HG03442 (cell line): ENCODE measurements around the gene RASGRP1.
"Not testable (repeated sequence)": the region's sequence is repeated elsewhere in the genome, so short reads cannot be mapped to it uniquely, and the experiment has no call there.

Source experiments
- ATAC-seq: cut with Tn5 transposase; IDR thresholded peaks from one replicate; pipeline ENCODE4 v1.9.1; 2021; ENCODE audit warnings: mild to moderate bottlenecking, moderate library complexity; ENCODE audit not compliant: unreplicated experiment

Gene RASGRP1

GRCh38 chr15:38564557-38565286 is at the start of gene RASGRP1:
TSS of gene RASGRP1 (minus strand) at chr15:38564814. CDS start at chr15:38564628, 186 bp downstream.
- ATAC-seq = peak; percentile 57

DNA sequence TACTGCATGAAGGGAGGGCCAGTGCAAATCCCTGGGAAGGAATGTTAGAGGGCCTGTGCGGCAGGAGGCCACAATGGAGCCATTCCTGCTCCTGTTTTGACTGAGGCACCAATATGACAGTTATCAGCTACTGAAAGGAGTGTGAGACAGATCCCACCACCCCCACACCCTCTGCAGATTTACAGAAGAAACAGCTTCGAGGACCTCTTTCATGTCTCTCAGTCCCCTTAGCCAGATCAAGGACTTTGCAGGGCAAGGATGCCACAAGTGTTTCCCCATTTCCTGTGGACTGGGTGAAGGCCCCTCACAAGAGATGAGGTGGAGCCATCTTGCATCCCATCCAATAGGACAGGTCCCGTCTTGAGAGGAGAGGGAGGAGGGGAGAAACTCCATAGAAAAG is 48.5 kb upstream of the RASGRP1 start:
- no peak for ATAC-seq

DNA sequence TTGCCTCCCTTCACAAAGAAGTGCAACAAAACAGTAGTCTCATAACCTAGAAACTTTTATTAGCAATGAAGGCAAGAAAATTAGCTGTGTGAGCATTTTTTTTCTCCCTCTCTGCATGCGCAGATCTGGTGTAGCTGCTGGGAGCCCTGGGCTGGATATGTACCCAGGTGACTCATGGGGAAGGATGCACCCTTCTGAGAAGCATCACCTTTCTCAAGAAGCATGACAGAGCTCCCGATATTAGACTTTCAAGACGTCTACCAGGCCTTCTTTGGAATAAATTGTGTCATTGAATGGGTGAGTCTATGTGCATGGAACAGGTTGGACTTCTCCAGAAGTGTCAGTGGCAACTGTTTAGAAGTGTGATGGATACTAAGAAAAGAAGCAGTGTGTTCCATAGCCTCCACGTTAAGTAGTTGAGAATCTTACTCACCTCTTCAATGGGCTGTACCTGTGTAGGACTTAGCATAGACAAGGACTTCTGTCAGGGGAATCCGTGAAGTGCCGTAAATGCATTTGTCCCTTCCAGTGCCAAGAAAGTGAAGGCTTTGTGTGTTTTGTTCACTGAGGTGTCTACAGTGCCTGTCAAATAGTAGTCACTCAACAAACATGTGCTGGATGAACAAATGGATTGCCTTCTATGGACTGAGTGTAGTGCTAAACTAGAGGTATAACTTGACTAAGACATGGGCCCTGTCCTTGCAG is 47.7 kb upstream of the RASGRP1 start:
- no peak for ATAC-seq

GRCh38 chr15:38611228-38611627 is 46.6 kb upstream of the RASGRP1 start:
- no peak for ATAC-seq

GRCh38 chr15:38610748-38611147 is 46.1 kb upstream of the RASGRP1 start:
- ATAC-seq = no peak

- ATAC-seq = no peak
Observed at GRCh38 chr15:38609097-38609738, 44.6 kb upstream of the RASGRP1 start.

DNA sequence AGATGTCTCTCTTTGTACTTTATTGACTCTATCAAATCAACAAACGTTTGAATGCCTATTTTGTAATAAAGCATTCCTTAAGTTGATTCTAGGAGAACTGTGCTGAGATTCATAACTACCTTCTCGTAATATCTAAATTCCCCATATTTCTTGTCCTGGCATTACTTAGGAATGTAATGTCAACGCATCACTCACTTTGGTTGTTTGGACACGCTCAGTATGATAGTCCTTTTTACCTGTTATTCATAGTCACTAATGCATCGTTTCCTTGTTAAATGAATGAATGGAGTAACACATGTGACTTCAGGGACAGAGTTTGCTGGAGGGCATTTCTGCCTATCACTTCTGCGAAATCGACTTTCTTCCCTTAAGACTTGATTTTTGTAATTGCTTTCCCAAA is 44.1 kb upstream of the RASGRP1 start:
- no peak for ATAC-seq

GRCh38 chr15:38605744-38606143 is 41.1 kb upstream of the RASGRP1 start:
- no peak for ATAC-seq

GRCh38 chr15:38603672-38604071 is 39.1 kb upstream of the RASGRP1 start:
- no peak for ATAC-seq

- no peak for ATAC-seq
Observed at GRCh38 chr15:38602910-38603670, 38.5 kb upstream of the RASGRP1 start.

- no peak for ATAC-seq
Observed at GRCh38 chr15:38600236-38600635, 35.6 kb upstream of the RASGRP1 start.

- ATAC-seq = no peak
Observed at GRCh38 chr15:38598749-38599148, 34.1 kb upstream of the RASGRP1 start.

GRCh38 chr15:38597219-38597800 is 32.7 kb upstream of the RASGRP1 start:
- ATAC-seq = no peak

DNA sequence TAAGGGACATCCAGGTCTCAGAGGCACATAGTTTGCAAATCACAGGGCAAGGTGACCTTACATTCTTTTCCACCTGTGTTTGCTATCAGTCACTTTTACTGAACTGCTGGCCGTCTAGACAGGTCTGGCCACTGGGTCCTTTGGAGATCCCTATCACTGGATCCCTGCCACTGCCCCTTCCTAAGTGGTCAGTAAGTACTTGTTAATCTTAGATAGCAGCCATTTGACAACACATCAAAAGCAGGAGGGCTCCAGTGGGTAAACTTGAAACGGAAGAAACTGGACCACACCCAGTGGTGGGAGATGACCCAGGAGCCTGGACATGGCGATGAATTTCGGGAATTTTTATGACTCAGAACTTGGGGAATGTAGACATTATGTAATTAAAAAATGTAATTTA is 28.9 kb upstream of the RASGRP1 start:
- ATAC-seq = no peak

DNA sequence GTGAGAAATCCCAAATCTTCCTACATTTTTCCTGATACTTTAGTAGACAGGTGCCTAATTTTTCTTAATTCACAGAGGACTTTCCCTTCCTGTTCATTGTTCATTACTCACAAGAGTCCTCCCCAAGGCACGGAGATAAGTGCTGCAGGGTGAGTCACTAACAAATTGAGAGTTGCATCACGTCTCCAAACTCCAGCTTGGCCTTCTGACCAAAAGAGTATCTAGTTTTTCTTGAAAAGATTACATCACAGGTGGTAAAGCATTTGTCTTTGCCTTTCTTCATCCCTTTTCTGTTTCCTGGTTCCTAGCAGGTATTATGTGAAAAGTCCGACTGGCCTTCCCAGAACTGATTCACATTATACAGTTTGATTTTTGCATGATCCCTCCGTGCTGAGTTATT is 24.9 kb upstream of the RASGRP1 start:
- ATAC-seq = no peak

DNA sequence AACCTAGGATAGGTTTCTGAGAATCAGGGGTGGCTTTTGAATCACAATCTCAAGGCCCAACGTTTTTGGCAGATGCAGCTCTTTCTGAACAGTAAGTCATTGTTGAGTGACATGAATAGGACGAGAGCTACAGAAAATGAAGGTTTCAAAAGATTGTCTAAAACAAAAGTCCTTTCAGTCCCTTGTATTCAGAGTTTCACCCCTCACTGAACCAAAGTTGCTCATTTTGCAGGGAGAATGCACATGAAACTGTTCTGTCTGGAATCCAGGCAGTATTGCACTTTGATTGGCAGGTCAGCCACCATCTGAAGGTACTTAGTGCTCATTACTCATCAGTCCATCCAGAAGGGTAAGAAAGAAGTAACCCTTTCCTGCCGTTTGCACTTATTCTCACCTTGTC is 24.1 kb upstream of the RASGRP1 start:
- ATAC-seq = no peak

GRCh38 chr15:38587214-38587613 is 22.6 kb upstream of the RASGRP1 start:
- no peak for ATAC-seq

DNA sequence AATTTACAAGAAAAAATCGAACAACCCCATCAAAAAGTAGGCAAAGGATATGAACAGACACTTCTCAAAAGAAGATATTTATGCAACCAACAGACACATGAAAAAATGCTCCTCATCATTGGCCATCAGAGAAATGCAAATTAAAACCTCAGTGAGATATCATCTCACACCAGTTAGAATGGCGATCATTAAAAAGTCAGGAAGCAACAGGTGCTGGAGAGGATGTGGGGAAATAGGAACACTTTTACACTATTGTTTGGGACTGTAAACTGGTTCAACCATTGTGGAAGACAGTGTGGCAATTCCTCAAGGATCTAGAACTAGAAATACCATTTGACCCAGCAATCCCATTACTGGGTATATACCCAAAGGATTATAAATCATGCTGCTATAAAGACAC is 21.4 kb upstream of the RASGRP1 start:
- ATAC-seq = not testable (repeated sequence)

DNA sequence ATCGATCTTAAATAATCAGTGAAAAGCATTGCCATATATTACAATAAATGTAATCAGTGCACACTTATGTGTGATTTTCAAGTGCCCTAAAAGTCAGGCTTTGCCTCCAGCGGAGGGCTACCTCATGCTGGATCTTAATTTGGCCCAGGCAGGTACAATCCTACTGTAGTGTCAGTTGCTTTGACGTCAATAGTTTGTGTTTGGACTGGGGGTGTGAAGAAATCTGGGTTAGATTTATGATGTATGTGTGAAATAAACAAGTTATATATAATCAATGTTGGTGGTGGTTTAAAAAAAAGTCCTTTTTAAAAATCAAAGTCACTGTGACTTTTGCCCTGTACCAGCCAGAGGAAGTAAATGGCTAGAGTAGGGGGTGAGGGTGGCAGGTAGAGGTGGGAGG is 14.0 kb upstream of the RASGRP1 start:
- ATAC-seq = no peak

DNA sequence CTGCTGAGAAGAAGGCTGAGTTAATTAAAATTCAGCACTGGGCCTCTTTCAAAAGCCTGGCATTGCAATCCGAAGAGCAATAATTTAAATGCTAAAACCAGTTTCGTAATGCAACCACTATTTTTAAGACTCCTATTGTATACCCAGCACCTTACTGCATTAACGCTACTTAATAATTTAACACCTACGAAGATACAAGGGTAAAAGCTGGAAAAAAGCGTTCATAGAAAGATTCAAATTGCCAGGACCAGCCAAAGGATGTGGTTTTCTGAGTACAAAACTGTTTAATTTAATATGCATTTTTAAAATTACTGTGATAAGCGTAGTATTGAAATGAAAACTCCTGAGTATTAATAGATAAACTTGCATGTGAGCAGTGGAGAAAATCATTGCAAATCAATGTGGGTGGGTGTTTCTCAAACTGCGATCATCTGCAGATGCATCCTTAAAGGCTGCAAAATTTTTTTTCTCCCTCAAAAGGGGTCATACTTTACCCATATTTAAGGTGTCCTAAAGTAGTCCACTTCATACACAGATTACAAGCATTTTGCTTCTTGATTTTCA is 12.9 kb upstream of the RASGRP1 start:
- no peak for ATAC-seq

DNA sequence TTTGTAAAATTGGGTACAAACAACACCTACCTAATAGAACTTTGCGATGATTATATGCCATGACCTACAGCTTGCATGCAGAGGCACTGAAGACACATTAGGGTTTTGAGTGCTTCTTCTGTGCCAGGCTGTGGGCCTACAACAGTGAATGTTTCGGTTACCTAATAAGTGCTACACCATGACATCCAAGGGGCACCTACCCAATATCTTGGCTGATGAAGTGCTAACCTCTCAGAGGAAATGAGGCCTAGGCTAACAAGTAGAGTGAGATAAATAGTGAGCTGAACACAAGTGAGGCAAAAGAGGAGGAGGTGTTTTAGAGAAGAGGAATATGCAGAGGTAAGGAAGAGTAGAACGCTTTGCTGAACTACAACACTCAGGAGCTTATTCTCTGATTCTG is 12.2 kb upstream of the RASGRP1 start:
- ATAC-seq = no peak
